Endothelial cell of umbilical vein (primary cell): Measurements from ENCODE around the gene PAX9. TPM values are rescaled to one million over a fixed set of nuclear protein-coding genes. Genes with fewer than 3 reads are reported as not detected.

Source experiments
- BruUV-seq: library from RNA; stranded (reverse); fragments of 400-500 nt; replicated peaks from 2 replicates; lab custom pipeline; 2021; lab: Mats Ljungman, UMichigan
- CTCF ChIA-PET: fragments of 300-600, 350-600 bp; sonication (Branson Sonifier 250); formaldehyde crosslinking; loops from one replicate; lab custom pipeline; 2021; ENCODE audit warnings: antibody characterized with exemption, inconsistent platforms; lab: Charles Lee
- POLR2A ChIA-PET: fragments of 300-600, 350-600 bp; sonication (Branson Sonifier 250); formaldehyde crosslinking; loops from one replicate; lab custom pipeline; 2021; ENCODE audit warnings: antibody characterized with exemption, inconsistent platforms; lab: Charles Lee
- DNase-seq: peaks from one replicate; pipeline ENCODE4 v3.0.0-alpha.2; 2011; ENCODE audit warnings: low read depth, low spot score
- FAIRE-seq: peaks from 2 replicates; lab custom pipeline; 2011; peaks lifted over from hg19 to GRCh38; lab: Jason Lieb, UNC
- H2AFZ ChIP-seq: 2 replicates; pipeline ENCODE4 v1.6.0; 2012; ENCODE audit warnings: low read depth, low read length, control low read depth, inconsistent platforms
- H3K27ac ChIP-seq: 2 replicates; pipeline ENCODE4 v1.5.1; 2011; ENCODE audit warnings: low read depth, mild to moderate bottlenecking, control low read depth, low read length, moderate library complexity; ENCODE audit not compliant: insufficient read depth
- H3K27me3 ChIP-seq, 2 experiments: 2 replicates each; pipeline versions ENCODE4 v1.6.0 to v1.6.1; 2011; ENCODE audit warnings: low read length in 2 of 2, mixed read lengths in 1 of 2; ENCODE audit not compliant: control insufficient read depth in 2 of 2, insufficient read depth in 2 of 2
- H3K36me3 ChIP-seq, 2 experiments: 2 replicates in 1 of 2; 3 replicates in 1 of 2; pipeline ENCODE4 v1.5.1; 2011; ENCODE audit warnings: low read length in 2 of 2, mild to moderate bottlenecking in 1 of 2, moderate library complexity in 1 of 2; ENCODE audit not compliant: control insufficient read depth in 2 of 2, insufficient read depth in 2 of 2; ENCODE audit errors: extremely low read depth in 1 of 2
- H3K4me1 ChIP-seq: 3 replicates; pipeline ENCODE4 v1.5.1; 2011; ENCODE audit warnings: mild to moderate bottlenecking, low read length; ENCODE audit not compliant: control insufficient read depth, insufficient read depth; ENCODE audit errors: extremely low read depth
- H3K4me2 ChIP-seq: 2 replicates; pipeline ENCODE4 v1.6.1; 2011; ENCODE audit warnings: low read length, control low read depth, mixed read lengths; ENCODE audit not compliant: insufficient read depth
- H3K4me3 ChIP-seq, 3 experiments: fragments of 200-600 bp in 1 of 3; sonication (generic), shearing (Covaris generic) in 1 of 3; replicated peaks in 1 of 3; 2 replicates each; pipeline ENCODE4 v1.5.1; 2011 to 2016; ENCODE audit warnings: control low read depth in 3 of 3, low read length in 3 of 3, mild to moderate bottlenecking in 2 of 3, inconsistent platforms in 1 of 3, low read depth in 1 of 3, moderate library complexity in 1 of 3; ENCODE audit not compliant: insufficient read depth in 1 of 3
- H3K79me2 ChIP-seq: 2 replicates; pipeline ENCODE4 v1.6.0; 2012; ENCODE audit warnings: low read length, inconsistent platforms; ENCODE audit not compliant: control insufficient read depth, insufficient read depth
- H3K9ac ChIP-seq: replicated peaks from 2 replicates; pipeline ENCODE3; 2011; ENCODE audit warnings: low read length, control low read depth; ENCODE audit not compliant: insufficient read depth; ENCODE audit errors: extremely low read depth
- H3K9me1 ChIP-seq: replicated peaks from 3 replicates; pipeline ENCODE4 v1.6.0; 2011; ENCODE audit warnings: mild to moderate bottlenecking, low read length; ENCODE audit not compliant: control insufficient read depth, insufficient read depth; ENCODE audit errors: extremely low read depth
- H3K9me3 ChIP-seq: replicated peaks from 2 replicates; pipeline ENCODE4 v1.5.1; 2012; ENCODE audit warnings: low read length, inconsistent platforms; ENCODE audit not compliant: control insufficient read depth, insufficient read depth
- H4K20me1 ChIP-seq: replicated peaks from 2 replicates; pipeline ENCODE3; 2011; ENCODE audit warnings: mild to moderate bottlenecking, low read length; ENCODE audit not compliant: control insufficient read depth, insufficient read depth; ENCODE audit errors: extremely low read depth
- CTCF ChIP-seq, 2 donors: IDR thresholded peaks; 1 replicate in 1 of 2; 2 replicates in 1 of 2; pipeline ENCODE4 v1.5.1; 2011; ENCODE audit warnings: low read length in 2 of 2, mild to moderate bottlenecking in 2 of 2, moderate library complexity in 2 of 2, control low read depth in 1 of 2, inconsistent platforms in 1 of 2, low read depth in 1 of 2; ENCODE audit not compliant: insufficient read depth in 1 of 2; ENCODE audit errors: extremely low read depth in 1 of 2
- EZH2 ChIP-seq: IDR thresholded peaks from 2 replicates; pipeline ENCODE4 v1.6.1; 2012; ENCODE audit warnings: borderline replicate concordance, low read depth, mild to moderate bottlenecking, moderate library complexity, low read length, inconsistent platforms; ENCODE audit not compliant: severe bottlenecking
- FOS ChIP-seq: IDR thresholded peaks from 2 replicates; pipeline ENCODE4 v1.6.1; 2011; ENCODE audit warnings: mild to moderate bottlenecking, low read length, moderate library complexity, borderline replicate concordance; ENCODE audit not compliant: insufficient read depth
- GATA2 ChIP-seq: IDR thresholded peaks from 2 replicates; pipeline ENCODE4 v1.7.0; 2011; ENCODE audit warnings: low read depth, mild to moderate bottlenecking, moderate library complexity, mixed read lengths, low read length; ENCODE audit not compliant: insufficient read length, insufficient read depth
- JUN ChIP-seq: IDR thresholded peaks from 2 replicates; pipeline ENCODE4 v1.6.1; 2011; ENCODE audit warnings: borderline replicate concordance, low read depth; ENCODE audit not compliant: insufficient read length, insufficient read depth
- MAX ChIP-seq: IDR thresholded peaks from 2 replicates; pipeline ENCODE4 v1.6.1; 2011; ENCODE audit not compliant: insufficient read depth, insufficient read length
- MYC ChIP-seq: IDR thresholded peaks from one replicate; pipeline ENCODE4 v1.6.1; 2011; ENCODE audit warnings: mild to moderate bottlenecking, low read depth, low read length
- POLR2A ChIP-seq: IDR thresholded peaks from 2 replicates; pipeline ENCODE4 v1.6.1; 2012; ENCODE audit warnings: low read depth, mild to moderate bottlenecking, control low read depth, low read length
- POLR2AphosphoS5 ChIP-seq: IDR thresholded peaks from 2 replicates; pipeline ENCODE4 v1.6.1; 2012; ENCODE audit warnings: low read depth, mild to moderate bottlenecking, control low read depth, low read length, moderate library complexity; ENCODE audit not compliant: insufficient read depth
- dilution Hi-C: fragments of 300-500 bp; cut with MboI; formaldehyde crosslinking; loops from one replicate; pipeline ENCODE4 v1.15.0; 2019; ENCODE audit warnings: low sequenced_read_pairs; ENCODE audit not compliant: extremely low pct_ligation_motif_present
- intact Hi-C: fragments of 100-400 bp; cut with micrococcal nuclease; formaldehyde crosslinking; loops from one replicate; pipeline ENCODE4 v1.10.0; 2022
- polyA plus RNA-seq, 4 experiments: library from polyadenylated mRNA; depleted of rRNA in 3 of 4; stranded (reverse) in 3 of 4; unstranded in 1 of 4; fragments of >200 nt; gene quantifications; 2 replicates each; pipeline versions ENCODE4 v1.2.1 to v1.2.3, GENCODE V29; 2011 to 2012; ENCODE audit warnings: missing spikeins in 1 of 4
- total RNA-seq: library from RNA; stranded (reverse); gene quantifications from 2 replicates; pipeline ENCODE4 v1.2.3, GENCODE V29; 2021

PAX9 gene
- total and polyA plus RNA-seq, 2 donors (not counting 3 experiments of a cell fraction or from before 2014, with no cell fraction given): 0.37 to 0.44 TPM

DNA sequence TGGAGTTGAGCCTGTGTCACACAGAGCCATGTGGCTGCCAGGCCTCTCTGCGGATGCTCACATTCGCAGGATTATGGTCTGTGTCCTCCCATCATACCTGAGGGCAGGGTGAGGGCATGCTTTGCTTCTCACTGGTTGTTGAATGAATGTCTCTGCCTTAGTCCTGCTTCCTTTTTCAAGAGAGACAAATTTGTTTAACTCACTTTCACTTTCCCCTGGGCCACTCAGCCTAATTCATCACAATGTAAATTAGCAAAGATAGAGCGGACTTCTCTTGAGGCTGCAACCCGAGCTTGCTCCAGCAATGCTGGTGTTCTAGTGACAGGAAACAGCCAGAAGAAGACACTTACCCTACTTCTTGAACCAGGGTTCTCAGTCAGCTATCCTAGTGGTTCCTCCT, 35.5 kb upstream of the PAX9 start:
- ChIA-PET CTCF (no interaction called here), POLR2A (no interaction called here)
- no peaks in the 10 kb centered on the region for H3K79me2 ChIP-seq
- dilution Hi-C loops: no loop called here
- no peak overlapping the region for H3K9ac ChIP-seq
- H4K20me1 ChIP-seq: no peaks in the 10 kb centered on the region
- no peak overlapping the region for H3K4me2 ChIP-seq
- H3K4me1 ChIP-seq: no peaks in the 10 kb centered on the region
- TF ChIP-seq MAX: no peak
- no peak for TF ChIP-seq JUN
- TF ChIP-seq POLR2AphosphoS5: no peak
- no peak for TF ChIP-seq MYC
- TF ChIP-seq FOS: no peak
- H3K9me1 ChIP-seq: no peaks in the 10 kb centered on the region
- H3K9me3 ChIP-seq: no peaks in the 10 kb centered on the region
- H3K4me3 ChIP-seq: no peak overlapping the region
- no TSS peak for BruUV-seq
- H3K36me3 ChIP-seq: no peaks in the 10 kb centered on the region
- intact Hi-C loops: no loop called here
- H3K27me3 ChIP-seq: peaks cover 4 to 5% of the 10 kb centered on the region in 2 experiments
- H2AFZ ChIP-seq: no peak overlapping the region
- no peak for FAIRE-seq
- no peak overlapping the region for H3K27ac ChIP-seq
- DNase-seq: no peak

GRCh38 chr14:36627981-36628380, 33.7 kb upstream of the PAX9 start:
- no peaks in the 10 kb centered on the region for H4K20me1 ChIP-seq
- FAIRE-seq (no peak), DNase-seq (no peak)
- H2AFZ ChIP-seq: no peak overlapping the region
- no peak overlapping the region for H3K9ac ChIP-seq
- H3K36me3 ChIP-seq: no peaks in the 10 kb centered on the region
- BruUV-seq: no TSS peak
- intact Hi-C loops: no loop called here
- H3K9me1 ChIP-seq: no peaks in the 10 kb centered on the region
- TF ChIP-seq POLR2A (no peak), CTCF (IDR thresholded peaks at IDR 0.05; ENCODE audit: extremely low read depth in 1 of 2, insufficient read depth in 1 of 2, low read depth in 1 of 2, low read length in 2 of 2) (no peak), MAX (no peak), JUN (no peak), EZH2 (no peak), FOS (no peak), POLR2AphosphoS5 (no peak), MYC (no peak), GATA2 (no peak)
- no peak overlapping the region for H3K4me2 ChIP-seq
- H3K27ac ChIP-seq: no peak overlapping the region
- H3K27me3 ChIP-seq: peaks cover 4 to 5% of the 10 kb centered on the region in 2 experiments
- POLR2A ChIA-PET: no interaction called here
- H3K4me3 ChIP-seq: no peak overlapping the region
- dilution Hi-C loops: no loop called here
- H3K79me2 ChIP-seq: no peaks in the 10 kb centered on the region
- CTCF ChIA-PET: interaction anchor here (0.6 to 0.8 kb wide), 2 partner anchors 22 to 61 kb away, joined by 3 to 5 read pairs; no protein-coding TSS in a partner anchor
- H3K4me1 ChIP-seq: no peaks in the 10 kb centered on the region
- H3K9me3 ChIP-seq: no peaks in the 10 kb centered on the region
